Measurements from ENCODE around the gene SIGLEC11. TPM values are rescaled to one million over a fixed set of nuclear protein-coding genes. Genes with fewer than 3 reads are reported as not detected.
"Not testable (repeated sequence)": the region's sequence is repeated elsewhere in the genome, so short reads cannot be mapped to it uniquely, and the experiment has no call there.

Gene SIGLEC11
- total RNA-seq, 4 donors from 2014 or later, result 1.2 to 3.2 TPM; not detected in 2

- H3K4me3 ChIP-seq, result no peak overlapping the region
- in situ Hi-C loops (cut with MboI; ENCODE audit: low pct_ligation_motif_present in 1 of 4, low pct_unique_long_range_greater_than_20kb in 1 of 4, low sequenced_read_pairs in 3 of 4), result no loop called here
- 69% methylated on average over 3 of the region's 3 CpGs; no CpG with 5 or more reads in 1 of the 2 donors for WGBS, 2 donors (ENCODE audit: low coverage in 1 of 2)
- no peak for DNase-seq
- intact Hi-C loops (cut with DNase I; ENCODE audit: low total_unique reads), result no loop called here
- no peaks in the 10 kb centered on the region for H3K9me3 ChIP-seq
- H3K27me3 ChIP-seq, result no peaks in the 10 kb centered on the region
- no peak overlapping the region for H3K27ac ChIP-seq
- peaks cover 0 to 8% (median 0%) of the 10 kb centered on the region in 4 donors for H3K4me1 ChIP-seq
- no peak for TF ChIP-seq EP300 (IDR thresholded peaks at IDR 0.05; ENCODE audit: low read depth)
- no peak for TF ChIP-seq POLR2AphosphoS5 (IDR thresholded peaks at IDR 0.05)
- TF ChIP-seq POLR2A (IDR thresholded peaks at IDR 0.05), result no peak
- TF ChIP-seq CTCF (IDR thresholded peaks at IDR 0.05), result no peak
- peaks cover 0 to 34% (median 2%) of the 10 kb centered on the region in 4 donors for H3K36me3 ChIP-seq
These were observed 15.5 kb upstream of the SIGLEC11 start for GRCh38 chr19:49976496-49976895.

GRCh38 chr19:49975051-49975450, 14.1 kb upstream of the SIGLEC11 start:
- Histone ChIP-seq H3K27me3 (no peaks in the 10 kb centered on the region), H3K4me3 (no peak overlapping the region), H3K4me1 (peaks cover 0 to 8% (median 0%) of the 10 kb centered on the region in 4 donors), H3K9me3 (no peaks in the 10 kb centered on the region), H3K36me3 (peaks cover 0 to 34% (median 2%) of the 10 kb centered on the region in 4 donors), H3K27ac (no peak overlapping the region)
- intact Hi-C loops (cut with DNase I; ENCODE audit: low total_unique reads), result no loop called here
- TF ChIP-seq POLR2A (IDR thresholded peaks at IDR 0.05), result no peak
- no peak for DNase-seq
- WGBS, 2 donors (ENCODE audit: low coverage in 1 of 2), result 85% methylated on average over 7 of the region's 7 CpGs; no CpG with 5 or more reads in 1 of the 2 donors
- in situ Hi-C loops (cut with MboI; ENCODE audit: low pct_ligation_motif_present in 1 of 4, low pct_unique_long_range_greater_than_20kb in 1 of 4, low sequenced_read_pairs in 3 of 4), result no loop called here

GRCh38 chr19:49973987-49974386, 13.0 kb upstream of the SIGLEC11 start:
- intact Hi-C loops (cut with DNase I; ENCODE audit: low total_unique reads) (no loop called here), in situ Hi-C loops (cut with MboI; ENCODE audit: low pct_ligation_motif_present in 1 of 4, low pct_unique_long_range_greater_than_20kb in 1 of 4, low sequenced_read_pairs in 3 of 4) (no loop called here)
- peaks cover 4% of the 10 kb centered on the region for H3K27me3 ChIP-seq
- peaks cover 0 to 31% (median 2%) of the 10 kb centered on the region in 4 donors for H3K36me3 ChIP-seq
- peaks cover 0 to 8% (median 0%) of the 10 kb centered on the region in 4 donors for H3K4me1 ChIP-seq
- no peaks in the 10 kb centered on the region for H3K9me3 ChIP-seq
- TF ChIP-seq POLR2AphosphoS5 (IDR thresholded peaks at IDR 0.05) (no peak), POLR2A (IDR thresholded peaks at IDR 0.05) (no peak), CTCF (IDR thresholded peaks at IDR 0.05) (no peak), EP300 (IDR thresholded peaks at IDR 0.05; ENCODE audit: low read depth) (no peak)
- H3K27ac ChIP-seq, result no peak overlapping the region
- 80 to 89% methylated on average over 2 to 18 of the region's 18 CpGs for WGBS, 2 donors (ENCODE audit: low coverage in 1 of 2)
- peak; percentile 16 for DNase-seq
- no peak overlapping the region for H3K4me3 ChIP-seq

GRCh38 chr19:49972841-49973240, 11.9 kb upstream of the SIGLEC11 start:
- 69% methylated on average over 4 of the region's 6 CpGs; no CpG with 5 or more reads in 1 of the 2 donors for WGBS, 2 donors (ENCODE audit: low coverage in 1 of 2)
- Histone ChIP-seq H3K4me3 (no peak overlapping the region), H3K27me3 (peaks cover 15% of the 10 kb centered on the region), H3K27ac (no peak overlapping the region), H3K9me3 (no peaks in the 10 kb centered on the region), H3K36me3 (peaks cover 0 to 20% (median 0%) of the 10 kb centered on the region in 4 donors), H3K4me1 (peaks cover 0 to 8% (median 0%) of the 10 kb centered on the region in 4 donors)
- no peak for DNase-seq
- intact Hi-C loops (cut with DNase I; ENCODE audit: low total_unique reads) (no loop called here), in situ Hi-C loops (cut with MboI; ENCODE audit: low pct_ligation_motif_present in 1 of 4, low pct_unique_long_range_greater_than_20kb in 1 of 4, low sequenced_read_pairs in 3 of 4) (no loop called here)
- TF ChIP-seq EP300 (IDR thresholded peaks at IDR 0.05; ENCODE audit: low read depth) (no peak), CTCF (IDR thresholded peaks at IDR 0.05) (no peak), POLR2A (IDR thresholded peaks at IDR 0.05) (no peak), POLR2AphosphoS5 (IDR thresholded peaks at IDR 0.05) (no peak)

- H3K4me3 ChIP-seq, result no peak overlapping the region
- H3K27me3 ChIP-seq, result peaks cover 20% of the 10 kb centered on the region
- intact Hi-C loops (cut with DNase I; ENCODE audit: low total_unique reads), result no loop called here
- H3K36me3 ChIP-seq, result peaks cover 0 to 13% (median 0%) of the 10 kb centered on the region in 4 donors
- H3K4me1 ChIP-seq, result peaks cover 0 to 8% (median 0%) of the 10 kb centered on the region in 4 donors
- no peaks in the 10 kb centered on the region for H3K9me3 ChIP-seq
- TF ChIP-seq CTCF (IDR thresholded peaks at IDR 0.05) (no peak), EP300 (IDR thresholded peaks at IDR 0.05; ENCODE audit: low read depth) (no peak), POLR2A (IDR thresholded peaks at IDR 0.05) (no peak), POLR2AphosphoS5 (IDR thresholded peaks at IDR 0.05) (no peak)
- no peak overlapping the region for H3K27ac ChIP-seq
- no peak for DNase-seq
- in situ Hi-C loops (cut with MboI; ENCODE audit: low pct_ligation_motif_present in 1 of 4, low pct_unique_long_range_greater_than_20kb in 1 of 4, low sequenced_read_pairs in 3 of 4), result no loop called here
- WGBS, 2 donors (ENCODE audit: low coverage in 1 of 2), result 77% methylated on average over 7 of the region's 12 CpGs; no CpG with 5 or more reads in 1 of the 2 donors
These were observed 11.0 kb upstream of the SIGLEC11 start for GRCh38 chr19:49971991-49972411.

- H3K36me3 ChIP-seq; in situ Hi-C loops (cut with MboI; ENCODE audit: low pct_ligation_motif_present in 1 of 4, low pct_unique_long_range_greater_than_20kb in 1 of 4, low sequenced_read_pairs in 3 of 4); H3K27ac ChIP-seq; intact Hi-C loops (cut with DNase I; ENCODE audit: low total_unique reads); DNase-seq; H3K4me1 ChIP-seq; H3K4me3 ChIP-seq; H3K9me3 ChIP-seq: not testable (repeated sequence)
- no CpG with 5 or more reads among the region's 9 CpGs for WGBS, 2 donors (ENCODE audit: low coverage in 1 of 2)
- H3K27me3 ChIP-seq, result peaks cover 22% of the 10 kb centered on the region
These were observed 8.4 kb upstream of the SIGLEC11 start for GRCh38 chr19:49969355-49969754.
